Fibroblast of skin of back (primary cell): Measurements from ENCODE around the gene HRH4.

Source experiments
- DNase-seq: peaks from one replicate; pipeline ENCODE4 v3.0.0-alpha.2; 2013

HRH4 gene

GRCh38 chr18:24514439-24514838, 54.0 kb downstream of the HRH4 start:
- DNase-seq = peak; percentile 67

DNA sequence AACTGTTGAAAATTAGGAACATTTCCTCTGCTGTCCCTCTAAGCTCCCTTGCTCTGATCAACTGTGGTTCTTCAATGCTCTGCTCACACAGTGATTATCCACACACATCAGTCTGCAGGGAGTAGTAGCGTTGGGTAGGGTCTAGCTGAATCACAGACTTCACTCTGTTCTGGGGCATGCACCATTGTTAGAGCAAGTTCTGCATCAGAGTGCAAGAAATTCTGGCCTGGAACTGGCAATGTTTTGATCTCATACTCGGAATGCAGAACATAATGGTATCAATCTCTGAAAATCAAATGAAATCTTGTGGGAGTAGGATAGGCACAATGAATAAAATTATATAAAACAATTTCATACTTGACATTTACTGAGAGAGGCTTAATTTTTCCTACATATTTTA, 55.3 kb downstream of the HRH4 start:
- DNase-seq = no peak

DNA sequence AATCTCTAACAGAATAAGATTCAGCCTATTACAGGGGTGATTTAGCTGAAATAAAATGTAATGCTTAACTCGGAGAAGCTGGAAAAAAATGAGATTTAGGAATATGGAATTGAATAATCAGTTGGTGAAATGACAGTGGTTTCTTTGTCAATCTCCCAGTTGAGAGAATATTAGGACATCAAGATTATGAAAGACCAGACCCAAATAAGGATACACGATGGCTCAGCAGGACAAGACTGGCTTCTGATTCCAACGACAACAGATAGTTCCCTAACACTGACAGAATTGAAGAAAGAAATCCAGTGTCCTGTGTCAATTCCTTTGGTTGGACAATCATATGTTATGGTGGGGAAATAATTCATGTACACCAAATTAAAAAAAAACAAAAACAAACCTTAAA, 55.8 kb downstream of the HRH4 start:
- no peak for DNase-seq

GRCh38 chr18:24517554-24517953, 57.1 kb downstream of the HRH4 start:
- DNase-seq = no peak

DNA sequence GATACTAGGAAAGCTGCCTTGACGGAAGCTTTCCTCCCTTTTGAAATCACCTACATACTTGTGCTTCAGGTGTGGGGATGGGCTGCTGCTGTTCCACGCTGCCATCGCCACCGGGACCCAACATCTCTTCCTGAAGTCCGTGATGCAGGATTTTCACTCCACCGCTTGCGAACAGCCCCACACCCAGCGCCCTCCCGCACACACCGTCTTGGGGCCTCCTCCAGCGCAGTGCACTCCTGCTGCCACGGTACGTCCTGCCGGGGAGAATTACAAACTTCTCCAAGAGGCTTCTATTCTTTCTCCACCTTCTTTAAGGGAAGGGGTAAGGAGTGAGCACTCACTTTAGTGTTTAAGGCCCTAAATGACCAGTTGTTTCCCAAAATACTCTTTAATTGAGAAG, 58.2 kb downstream of the HRH4 start:
- DNase-seq = no peak
